ENCODE data around the gene TBCE.

The TBCE gene

DNA sequence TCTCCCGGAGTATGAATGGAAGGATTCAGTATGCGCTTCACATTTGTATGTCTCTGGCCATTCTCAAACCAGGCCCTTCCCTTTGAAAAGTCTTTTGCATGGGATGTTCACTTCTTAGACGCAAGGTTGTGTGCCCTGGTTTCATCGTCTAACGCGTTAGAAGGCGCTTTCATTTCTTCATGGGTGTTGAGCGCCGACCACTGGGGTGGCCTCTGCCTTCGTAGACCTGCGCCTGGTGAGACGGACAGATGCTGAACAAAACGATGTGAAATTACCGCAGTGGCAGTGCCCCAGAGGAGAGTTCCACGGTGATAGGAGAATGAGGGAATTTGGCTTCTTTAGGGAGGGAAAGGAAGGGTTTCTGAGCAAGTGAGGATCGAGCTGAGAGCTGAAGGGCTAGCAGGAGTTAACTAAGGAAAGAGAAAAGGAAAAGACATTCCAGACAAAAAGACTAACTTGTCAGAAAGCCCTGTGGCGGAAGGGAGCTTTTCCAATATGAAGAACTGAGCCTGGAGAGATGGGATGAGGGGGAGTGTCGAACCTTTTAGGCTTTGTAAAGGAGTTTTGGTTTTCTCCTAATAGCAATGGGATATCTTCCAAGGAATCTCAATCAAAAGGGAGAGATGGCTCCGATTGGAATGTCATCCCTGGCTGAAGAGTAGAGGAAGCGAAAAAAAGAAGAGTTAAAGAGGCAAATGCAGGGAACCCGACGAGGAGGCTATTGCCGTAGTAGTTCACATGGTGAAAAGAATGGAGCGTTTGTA lies 37.9 kb upstream of the TBCE start:
- DNase-seq (ENCODE audit: extremely low read depth, insufficient read length), result peak; percentile 53
- Histone ChIP-seq H3K36me3 (ENCODE audit: control insufficient read depth, insufficient read depth, low read length) (no peaks in the 10 kb centered on the region), H3K4me3 (replicated peaks; ENCODE audit: low read depth, low read length) (peak overlapping the region; percentile 94), H3K27me3 (replicated peaks; ENCODE audit: control insufficient read depth, insufficient read depth, low read length) (no peaks in the 10 kb centered on the region)
- TF ChIP-seq, protein P1, sequence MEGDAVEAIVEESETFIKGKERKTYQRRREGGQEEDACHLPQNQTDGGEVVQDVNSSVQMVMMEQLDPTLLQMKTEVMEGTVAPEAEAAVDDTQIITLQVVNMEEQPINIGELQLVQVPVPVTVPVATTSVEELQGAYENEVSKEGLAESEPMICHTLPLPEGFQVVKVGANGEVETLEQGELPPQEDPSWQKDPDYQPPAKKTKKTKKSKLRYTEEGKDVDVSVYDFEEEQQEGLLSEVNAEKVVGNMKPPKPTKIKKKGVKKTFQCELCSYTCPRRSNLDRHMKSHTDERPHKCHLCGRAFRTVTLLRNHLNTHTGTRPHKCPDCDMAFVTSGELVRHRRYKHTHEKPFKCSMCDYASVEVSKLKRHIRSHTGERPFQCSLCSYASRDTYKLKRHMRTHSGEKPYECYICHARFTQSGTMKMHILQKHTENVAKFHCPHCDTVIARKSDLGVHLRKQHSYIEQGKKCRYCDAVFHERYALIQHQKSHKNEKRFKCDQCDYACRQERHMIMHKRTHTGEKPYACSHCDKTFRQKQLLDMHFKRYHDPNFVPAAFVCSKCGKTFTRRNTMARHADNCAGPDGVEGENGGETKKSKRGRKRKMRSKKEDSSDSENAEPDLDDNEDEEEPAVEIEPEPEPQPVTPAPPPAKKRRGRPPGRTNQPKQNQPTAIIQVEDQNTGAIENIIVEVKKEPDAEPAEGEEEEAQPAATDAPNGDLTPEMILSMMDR (IDR thresholded peaks at IDR 0.05; ENCODE audit: insufficient read depth, low read length, poor library complexity, severe bottlenecking), result peak; percentile 31

DNA sequence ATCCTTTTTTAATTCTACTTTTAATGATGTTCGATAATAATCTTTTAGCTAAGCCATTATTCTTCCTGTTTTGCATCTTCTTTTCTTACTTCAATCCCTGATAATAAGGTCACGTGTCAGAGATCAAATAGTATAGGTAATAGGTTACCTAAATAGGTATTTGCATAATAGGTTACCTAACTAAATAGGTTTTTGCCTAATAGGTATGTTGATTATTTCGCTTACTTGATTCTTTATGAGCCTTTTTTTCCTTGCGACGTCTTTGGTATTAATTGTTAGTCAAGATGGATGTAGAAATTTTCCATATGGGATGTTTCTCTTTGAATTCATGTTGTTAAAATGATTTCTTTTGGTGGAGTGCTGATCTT lies 36.3 kb upstream of the TBCE start:
- DNase-seq (ENCODE audit: extremely low read depth, insufficient read length), result no peak
- Histone ChIP-seq H3K36me3 (ENCODE audit: control insufficient read depth, insufficient read depth, low read length) (no peaks in the 10 kb centered on the region), H3K27me3 (replicated peaks; ENCODE audit: control insufficient read depth, insufficient read depth, low read length) (no peaks in the 10 kb centered on the region), H3K4me3 (replicated peaks; ENCODE audit: low read depth, low read length) (peak overlapping the region; percentile 51)
- TF ChIP-seq, protein P1 (IDR thresholded peaks at IDR 0.05; ENCODE audit: insufficient read depth, low read length, poor library complexity, severe bottlenecking), result no peak

DNA sequence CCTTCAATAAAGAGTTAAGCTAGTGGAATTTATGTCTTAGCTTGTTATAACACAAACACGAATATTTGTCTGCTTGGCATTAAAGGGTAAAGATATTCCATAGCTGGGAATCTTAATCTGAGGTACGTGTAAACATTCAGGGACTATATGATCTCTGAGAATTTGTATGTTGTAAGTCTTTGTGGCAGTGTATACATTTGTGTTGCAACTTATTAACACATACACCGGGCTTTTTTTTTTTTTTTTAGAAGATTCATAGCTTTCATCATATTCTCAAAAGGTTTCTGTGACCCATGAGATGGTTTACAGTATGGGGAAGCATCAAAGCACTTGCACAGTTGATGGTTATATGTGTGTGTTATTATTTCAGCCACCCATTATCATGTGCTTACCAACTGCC lies 35.8 kb upstream of the TBCE start:
- TF ChIP-seq, protein P1 (IDR thresholded peaks at IDR 0.05; ENCODE audit: insufficient read depth, low read length, poor library complexity, severe bottlenecking), result no peak
- DNase-seq (ENCODE audit: extremely low read depth, insufficient read length), result no peak
- no peaks in the 10 kb centered on the region for H3K27me3 ChIP-seq (replicated peaks; ENCODE audit: control insufficient read depth, insufficient read depth, low read length)
- H3K4me3 ChIP-seq (replicated peaks; ENCODE audit: low read depth, low read length), result no peak overlapping the region
- H3K36me3 ChIP-seq (ENCODE audit: control insufficient read depth, insufficient read depth, low read length), result no peaks in the 10 kb centered on the region

DNA sequence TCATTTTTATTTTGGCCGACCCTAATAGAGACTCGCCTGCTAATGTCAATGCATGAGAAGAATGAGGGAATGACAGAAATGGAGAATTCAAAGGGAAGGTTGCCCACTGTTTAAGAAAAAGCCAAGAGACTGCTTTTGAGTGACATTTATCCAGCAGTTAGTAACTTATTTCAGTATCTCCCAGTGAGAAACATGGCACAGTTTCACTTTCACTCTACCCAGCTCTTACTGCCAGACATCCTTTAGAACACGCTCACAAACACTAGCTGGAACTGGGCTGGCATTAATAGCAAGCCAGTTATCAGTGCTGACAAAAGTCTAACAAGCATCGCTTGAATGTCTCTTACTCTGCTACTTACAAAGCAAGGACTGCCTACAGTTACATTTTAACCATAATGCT lies 30.3 kb upstream of the TBCE start:
- Histone ChIP-seq H3K27me3 (replicated peaks; ENCODE audit: control insufficient read depth, insufficient read depth, low read length) (no peaks in the 10 kb centered on the region), H3K36me3 (ENCODE audit: control insufficient read depth, insufficient read depth, low read length) (no peaks in the 10 kb centered on the region; the same call in 1 of the 2 replicates), H3K4me3 (replicated peaks; ENCODE audit: low read depth, low read length) (no peak overlapping the region)
- TF ChIP-seq, protein P1 (IDR thresholded peaks at IDR 0.05; ENCODE audit: insufficient read depth, low read length, poor library complexity, severe bottlenecking), result no peak
- DNase-seq (ENCODE audit: extremely low read depth, insufficient read length), result no peak

GRCh38 chr1:235339746-235340145 lies 27.5 kb upstream of the TBCE start:
- TF ChIP-seq, protein P1 (IDR thresholded peaks at IDR 0.05; ENCODE audit: insufficient read depth, low read length, poor library complexity, severe bottlenecking), result no peak
- H3K27me3 ChIP-seq (replicated peaks; ENCODE audit: control insufficient read depth, insufficient read depth, low read length), result no peaks in the 10 kb centered on the region
- H3K36me3 ChIP-seq (ENCODE audit: control insufficient read depth, insufficient read depth, low read length), result no peaks in the 10 kb centered on the region; the same call in 1 of the 2 replicates
- no peak overlapping the region for H3K4me3 ChIP-seq (replicated peaks; ENCODE audit: low read depth, low read length)
- DNase-seq (ENCODE audit: extremely low read depth, insufficient read length), result no peak

Data from GM06990 (cell line).